ENCODE data around the gene CEP350. TPM values are rescaled to one million over a fixed set of nuclear protein-coding genes. Genes with fewer than 3 reads are reported as not detected.

Gene CEP350
- polyA plus RNA-seq, 1 donor (not counting 4 experiments of a cell fraction or from before 2014, with no cell fraction given) = 12.0 TPM

DNA sequence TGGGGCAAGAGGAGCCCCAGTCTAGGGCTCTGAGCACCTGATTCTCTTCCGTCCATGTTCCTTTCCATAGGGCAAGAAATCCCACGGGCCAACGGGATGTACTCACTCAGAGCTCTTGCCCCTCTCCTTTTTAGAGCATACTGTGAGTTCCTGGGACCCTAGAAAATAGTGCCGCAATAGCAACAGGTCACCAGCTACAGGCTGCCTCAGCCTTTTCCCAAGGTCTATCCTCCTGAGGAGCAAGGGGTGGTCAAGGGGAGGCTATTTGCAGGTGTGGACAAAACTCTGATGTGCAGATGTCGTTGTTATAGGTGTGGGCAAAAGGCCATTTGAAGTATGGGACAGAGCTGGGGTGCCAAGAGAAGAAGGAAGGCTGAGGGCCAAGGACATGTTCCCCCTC is 198.4 kb downstream of the CEP350 start:
- DNase-seq (ENCODE audit: low read depth, low spot score) (no peak), FAIRE-seq (no peak)
- dilution Hi-C loops (cut with MboI; ENCODE audit: extremely low pct_ligation_motif_present, low sequenced_read_pairs) = no loop called here
- H3K9me1 ChIP-seq (ENCODE audit: control insufficient read depth, extremely low read depth, insufficient read depth, low read length) = peaks cover 3% of the 10 kb centered on the region
- no peak overlapping the region for H3K4me2 ChIP-seq (ENCODE audit: control insufficient read depth, extremely low read depth, insufficient read depth, low read depth, low read length)
- H3K79me2 ChIP-seq (ENCODE audit: control insufficient read depth, insufficient read depth, low read length) = peaks cover 24% of the 10 kb centered on the region
- no peak overlapping the region for H3K4me3 ChIP-seq (ENCODE audit: control insufficient read depth in 2 of 3, extremely low read depth in 1 of 3, insufficient read depth in 2 of 3, low read depth in 1 of 3, low read length in 3 of 3)
- H3K4me1 ChIP-seq (ENCODE audit: control insufficient read depth, extremely low read depth, insufficient read depth, low read length) = peaks cover 48% of the 10 kb centered on the region
- no peak overlapping the region for H3K27ac ChIP-seq (ENCODE audit: control insufficient read depth, insufficient read depth, low read length)
- H4K20me1 ChIP-seq (ENCODE audit: control insufficient read depth, extremely low read depth, insufficient read depth, low read length) = no peaks in the 10 kb centered on the region
- H3K27me3 ChIP-seq (ENCODE audit: control insufficient read depth, extremely low read depth, insufficient read depth, low read length) = no peaks in the 10 kb centered on the region
- TF ChIP-seq, protein P1, sequence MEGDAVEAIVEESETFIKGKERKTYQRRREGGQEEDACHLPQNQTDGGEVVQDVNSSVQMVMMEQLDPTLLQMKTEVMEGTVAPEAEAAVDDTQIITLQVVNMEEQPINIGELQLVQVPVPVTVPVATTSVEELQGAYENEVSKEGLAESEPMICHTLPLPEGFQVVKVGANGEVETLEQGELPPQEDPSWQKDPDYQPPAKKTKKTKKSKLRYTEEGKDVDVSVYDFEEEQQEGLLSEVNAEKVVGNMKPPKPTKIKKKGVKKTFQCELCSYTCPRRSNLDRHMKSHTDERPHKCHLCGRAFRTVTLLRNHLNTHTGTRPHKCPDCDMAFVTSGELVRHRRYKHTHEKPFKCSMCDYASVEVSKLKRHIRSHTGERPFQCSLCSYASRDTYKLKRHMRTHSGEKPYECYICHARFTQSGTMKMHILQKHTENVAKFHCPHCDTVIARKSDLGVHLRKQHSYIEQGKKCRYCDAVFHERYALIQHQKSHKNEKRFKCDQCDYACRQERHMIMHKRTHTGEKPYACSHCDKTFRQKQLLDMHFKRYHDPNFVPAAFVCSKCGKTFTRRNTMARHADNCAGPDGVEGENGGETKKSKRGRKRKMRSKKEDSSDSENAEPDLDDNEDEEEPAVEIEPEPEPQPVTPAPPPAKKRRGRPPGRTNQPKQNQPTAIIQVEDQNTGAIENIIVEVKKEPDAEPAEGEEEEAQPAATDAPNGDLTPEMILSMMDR (optimal IDR thresholded peaks at IDR 0.05 in 1 of 3, IDR thresholded peaks at IDR 0.05 in 1 of 3, conservative IDR thresholded peaks at IDR 0.05 in 1 of 3; ENCODE audit: extremely low read depth in 1 of 3, insufficient read depth in 2 of 3, low read length in 3 of 3) = no peak
- no peak for TF ChIP-seq EZH2 (IDR thresholded peaks at IDR 0.05; ENCODE audit: low read length)
- H2AFZ ChIP-seq (ENCODE audit: control insufficient read depth, low read length) = no peak overlapping the region
- H3K36me3 ChIP-seq (ENCODE audit: control insufficient read depth in 2 of 2, extremely low read depth in 1 of 2, insufficient read depth in 2 of 2, low read length in 2 of 2) = peaks cover 1 to 3% of the 10 kb centered on the region in 2 experiments
- H3K9me3 ChIP-seq (ENCODE audit: control insufficient read depth, low read depth, low read length) = no peaks in the 10 kb centered on the region
- H3K9ac ChIP-seq (ENCODE audit: control insufficient read depth, extremely low read depth, insufficient read depth, low read length) = no peak overlapping the region

GRCh38 chr1:180154003-180154324 is 199.4 kb downstream of the CEP350 start:
- peaks cover 6% of the 10 kb centered on the region for H3K9me1 ChIP-seq (ENCODE audit: control insufficient read depth, extremely low read depth, insufficient read depth, low read length)
- H3K4me2 ChIP-seq (ENCODE audit: control insufficient read depth, extremely low read depth, insufficient read depth, low read depth, low read length) = peak overlapping the region; percentile 64
- peaks cover 33% of the 10 kb centered on the region for H3K79me2 ChIP-seq (ENCODE audit: control insufficient read depth, insufficient read depth, low read length)
- H3K27ac ChIP-seq (ENCODE audit: control insufficient read depth, insufficient read depth, low read length) = peak overlapping the region; percentile 58
- H3K27me3 ChIP-seq (ENCODE audit: control insufficient read depth, extremely low read depth, insufficient read depth, low read length) = no peaks in the 10 kb centered on the region
- peaks cover 4 to 6% of the 10 kb centered on the region in 2 experiments for H3K36me3 ChIP-seq (ENCODE audit: control insufficient read depth in 2 of 2, extremely low read depth in 1 of 2, insufficient read depth in 2 of 2, low read length in 2 of 2)
- TF ChIP-seq, protein P1 (optimal IDR thresholded peaks at IDR 0.05 in 1 of 3, IDR thresholded peaks at IDR 0.05 in 1 of 3, conservative IDR thresholded peaks at IDR 0.05 in 1 of 3; ENCODE audit: extremely low read depth in 1 of 3, insufficient read depth in 2 of 3, low read length in 3 of 3) = no peak
- TF ChIP-seq EZH2 (IDR thresholded peaks at IDR 0.05; ENCODE audit: low read length) = no peak
- peak overlapping the region; percentile 68 for H3K9ac ChIP-seq (ENCODE audit: control insufficient read depth, extremely low read depth, insufficient read depth, low read length)
- no peaks in the 10 kb centered on the region for H4K20me1 ChIP-seq (ENCODE audit: control insufficient read depth, extremely low read depth, insufficient read depth, low read length)
- H3K4me1 ChIP-seq (ENCODE audit: control insufficient read depth, extremely low read depth, insufficient read depth, low read length) = peaks cover 48% of the 10 kb centered on the region
- H3K9me3 ChIP-seq (ENCODE audit: control insufficient read depth, low read depth, low read length) = no peaks in the 10 kb centered on the region
- dilution Hi-C loops (cut with MboI; ENCODE audit: extremely low pct_ligation_motif_present, low sequenced_read_pairs) = no loop called here
- H2AFZ ChIP-seq (ENCODE audit: control insufficient read depth, low read length) = peak overlapping the region; percentile 76
- DNase-seq (ENCODE audit: low read depth, low spot score) (no peak), FAIRE-seq (no peak)
- H3K4me3 ChIP-seq (ENCODE audit: control insufficient read depth in 2 of 3, extremely low read depth in 1 of 3, insufficient read depth in 2 of 3, low read depth in 1 of 3, low read length in 3 of 3) = peak overlapping the region; percentile 56 to 79 (median 70)

Measured in keratinocyte (primary cell).